HCT116 (cell line): ENCODE measurements around the gene EXOC4. TPM values are rescaled to one million over a fixed set of nuclear protein-coding genes. Genes with fewer than 3 reads are reported as not detected.
"Not testable (repeated sequence)": the region's sequence is repeated elsewhere in the genome, so short reads cannot be mapped to it uniquely, and the experiment has no call there.

Experiments
- ATAC-seq: fragments of 200-7000 bp; cut with Tn5 transposase; 2 replicates; pipeline ENCODE4 v1.9.1; 2020; ENCODE audit warnings: mild to moderate bottlenecking, moderate library complexity
- BruUV-seq: library from RNA; stranded (reverse); fragments of 400-500 nt; replicated peaks from 2 replicates; lab custom pipeline; 2021; lab: Mats Ljungman, UMichigan
- CTCF ChIA-PET: fragments of 300-600 bp; sonication (Branson Sonifier 250); formaldehyde crosslinking; loops from one replicate; lab custom pipeline; 2021; ENCODE audit warnings: antibody characterized with exemption; lab: Charles Lee
- POLR2A ChIA-PET: fragments of 300-600, 350-600 bp; sonication (Branson Sonifier 250); formaldehyde crosslinking; loops from one replicate; lab custom pipeline; 2021; ENCODE audit warnings: antibody characterized with exemption; lab: Charles Lee
- RAD21 ChIA-PET, 2 experiments: fragments of 300-600 bp; sonication (Branson Sonifier 250); formaldehyde crosslinking; loops; one replicate each; lab custom pipeline; 2023; ENCODE audit warnings: low total read pairs in 2 of 2; ENCODE audit not compliant: uncharacterized antibody in 2 of 2, unreplicated experiment in 2 of 2, low non-redundant PET in 1 of 2; lab: Charles Lee
- DNase-seq: peaks from one replicate; pipeline ENCODE4 v3.0.0-alpha.2; 2010; ENCODE audit warnings: low read depth, low spot score
- H2AFZ ChIP-seq: fragments of 200-600 bp; shearing (Covaris generic), sonication (generic); 2 replicates; pipeline ENCODE4 v1.6.1; 2017; ENCODE audit warnings: low read depth, mixed run types, mixed read lengths, antibody characterized with exemption, low read length; ENCODE audit not compliant: poor library complexity, severe bottlenecking
- H3K27ac ChIP-seq: 2 replicates; pipeline ENCODE4 v1.5.1; 2012; ENCODE audit warnings: low read depth, low read length
- H3K27me3 ChIP-seq: fragments of 200-600 bp; sonication (generic); 2 replicates; pipeline ENCODE4 v1.6.1; 2016; ENCODE audit warnings: mixed run types, low read length, mixed read lengths; ENCODE audit not compliant: insufficient read depth
- H3K36me3 ChIP-seq, 2 experiments: fragments of 200-500 bp in 1 of 2; fragments of 200-600 bp in 1 of 2; sonication (Bioruptor generic) in 1 of 2; sonication (generic) in 1 of 2; 2 replicates each; pipeline versions ENCODE4 v1.5.1 to v1.6.1; 2014 to 2016; ENCODE audit warnings: low read length in 2 of 2, inconsistent platforms in 1 of 2, mixed read lengths in 1 of 2, mixed run types in 1 of 2; ENCODE audit not compliant: insufficient read depth in 2 of 2, control insufficient read depth in 1 of 2
- H3K4me1 ChIP-seq, 2 experiments: fragments of 200-600 bp in 1 of 2; sonication (generic) in 1 of 2; 2 replicates each; pipeline versions ENCODE4 v1.5.1 to v1.6.1; 2012 to 2017; ENCODE audit warnings: low read length in 2 of 2, inconsistent platforms in 1 of 2, mild to moderate bottlenecking in 1 of 2, mixed read lengths in 1 of 2, mixed run types in 1 of 2, moderate library complexity in 1 of 2; ENCODE audit not compliant: insufficient read depth in 2 of 2, control insufficient read depth in 1 of 2
- H3K4me2 ChIP-seq: fragments of 200-600 bp; sonication (generic); 2 replicates; pipeline ENCODE4 v1.6.1; 2017; ENCODE audit warnings: mixed run types, low read length, mixed read lengths
- H3K4me3 ChIP-seq, 2 experiments: fragments of 200-600 bp in 1 of 2; sonication (generic) in 1 of 2; replicated peaks in 1 of 2; 2 replicates each; pipeline ENCODE4 v1.5.1; 2011 to 2016; ENCODE audit warnings: low read length in 2 of 2, control low read depth in 1 of 2, low read depth in 1 of 2, mild to moderate bottlenecking in 1 of 2, mixed read lengths in 1 of 2, mixed run types in 1 of 2
- H3K79me2 ChIP-seq: fragments of 200-600 bp; sonication (generic); 2 replicates; pipeline ENCODE4 v1.6.1; 2017; ENCODE audit warnings: mild to moderate bottlenecking, mixed run types, low read length, moderate library complexity, mixed read lengths; ENCODE audit not compliant: insufficient read depth
- H3K9ac ChIP-seq: fragments of 200-600 bp; sonication (generic); 2 replicates; pipeline ENCODE4 v1.6.1; 2016; ENCODE audit warnings: low read length, mixed read lengths
- H3K9me2 ChIP-seq: fragments of 200-600 bp; sonication (generic), shearing (Covaris generic); 2 replicates; pipeline ENCODE4 v1.6.1; 2017; ENCODE audit warnings: mixed run types, mild to moderate bottlenecking, moderate library complexity; ENCODE audit not compliant: insufficient read depth
- H3K9me3 ChIP-seq, 2 experiments: fragments of 200-500 bp in 1 of 2; fragments of 200-600 bp in 1 of 2; sonication (Bioruptor generic) in 1 of 2; sonication (generic) in 1 of 2; 2 replicates each; pipeline ENCODE4 v1.6.1; 2014 to 2017; ENCODE audit warnings: low read length in 2 of 2, mixed read lengths in 2 of 2, inconsistent platforms in 1 of 2, low read depth in 1 of 2, mild to moderate bottlenecking in 1 of 2, mixed run types in 1 of 2, moderate library complexity in 1 of 2; ENCODE audit not compliant: control insufficient read depth in 1 of 2, insufficient read depth in 1 of 2
- H4K20me1 ChIP-seq: fragments of 200-600 bp; sonication (generic), shearing (Covaris generic); 2 replicates; pipeline ENCODE4 v1.6.1; 2017; ENCODE audit warnings: mixed run types, mild to moderate bottlenecking, moderate library complexity; ENCODE audit not compliant: insufficient read depth
- CTCF ChIP-seq, 3 experiments: fragments of 200-600 bp in 1 of 3; sonication (generic) in 1 of 3; IDR thresholded peaks in 2 of 3; conservative IDR thresholded peaks in 1 of 3; 2 replicates each; pipeline ENCODE4 v1.5.1; 2012 to 2017; ENCODE audit warnings: low read depth in 2 of 3, low read length in 2 of 3, antibody characterized with exemption in 1 of 3, borderline replicate concordance in 1 of 3, control low read depth in 1 of 3, mild to moderate bottlenecking in 1 of 3, mixed read lengths in 1 of 3, mixed run types in 1 of 3, moderate library complexity in 1 of 3; ENCODE audit not compliant: insufficient read depth in 1 of 3
- ELF1 ChIP-seq: IDR thresholded peaks from 2 replicates; pipeline ENCODE4 v1.6.1; 2012; ENCODE audit warnings: low read depth, borderline replicate concordance
- RAD21 ChIP-seq: IDR thresholded peaks from 2 replicates; pipeline ENCODE4 v1.6.1; 2012; ENCODE audit warnings: low read depth, mild to moderate bottlenecking
- SRF ChIP-seq: IDR thresholded peaks from 2 replicates; pipeline ENCODE4 v1.6.1; 2012; ENCODE audit warnings: low read depth
- TCF7L2 ChIP-seq: IDR thresholded peaks from 2 replicates; pipeline ENCODE4 v1.7.0; 2011; ENCODE audit warnings: borderline replicate concordance, inconsistent platforms; ENCODE audit not compliant: insufficient read depth, insufficient read length; ENCODE audit errors: extremely low read depth
- intact Hi-C: fragments of 100-400 bp; cut with micrococcal nuclease; formaldehyde crosslinking; loops from 2 replicates; pipeline ENCODE4 v1.10.0; 2022
- total RNA-seq: library from RNA; stranded (reverse); gene quantifications from one replicate; pipeline ENCODE4 v1.2.1, GENCODE V29; 2021; ENCODE audit not compliant: unreplicated experiment

EXOC4 gene
- total RNA-seq, 1 experiment from 2014 or later, result 40.3 TPM

DNA sequence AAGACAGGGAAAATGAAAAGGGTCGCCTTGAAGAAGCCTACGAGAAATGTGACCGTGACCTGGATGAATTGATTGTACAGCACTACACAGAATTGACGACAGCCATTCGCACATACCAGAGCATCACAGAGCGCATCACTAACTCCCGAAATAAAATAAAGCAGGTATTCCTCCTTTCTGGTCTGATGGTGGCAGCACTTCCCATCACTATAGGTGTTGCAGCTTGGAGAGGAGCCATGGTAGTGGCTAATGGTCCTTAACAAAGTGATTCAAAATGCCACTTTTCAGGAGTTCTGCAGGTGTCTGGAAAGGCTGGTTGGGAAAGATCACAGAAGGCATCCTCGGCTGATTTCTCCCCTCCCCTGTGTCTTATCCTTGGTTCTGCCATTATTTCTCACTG lies 22.1 kb downstream of the EXOC4 start:
- Histone ChIP-seq H3K27me3 (no peaks in the 10 kb centered on the region), H3K79me2 (peaks cover 16% of the 10 kb centered on the region; the same call in 1 of the 2 replicates), H3K9me3 (no peaks in the 10 kb centered on the region), H2AFZ (no peak overlapping the region), H3K4me2 (no peak overlapping the region), H3K4me1 (no peaks in the 10 kb centered on the region), H3K27ac (no peak overlapping the region), H3K4me3 (no peak overlapping the region), H4K20me1 (no peaks in the 10 kb centered on the region), H3K36me3 (peaks cover 0 to 3% of the 10 kb centered on the region in 2 experiments; a peak in 1 of 4 replicates), H3K9me2 (no peaks in the 10 kb centered on the region), H3K9ac (no peak overlapping the region)
- RAD21 ChIA-PET, result no interaction called here
- POLR2A ChIA-PET, result no interaction called here
- CTCF ChIA-PET, result no interaction called here
- ATAC-seq (peak; percentile 77), DNase-seq (no peak)
- BruUV-seq, result no TSS peak
- intact Hi-C loops, result no loop called here
- TF ChIP-seq SRF, result no peak
- peak in 1 of 3 experiments; percentile 39; a peak in 2 of 6 replicates for TF ChIP-seq CTCF (IDR thresholded peaks at IDR 0.05 in 2 of 3, conservative IDR thresholded peaks at IDR 0.05 in 1 of 3; ENCODE audit: borderline replicate concordance in 1 of 3, insufficient read depth in 1 of 3, low read depth in 2 of 3, low read length in 2 of 3)
- peak; percentile 43 for TF ChIP-seq RAD21

- ATAC-seq (no peak), DNase-seq (no peak)
- ChIA-PET CTCF (no interaction called here), RAD21 (no interaction called here), POLR2A (no interaction called here)
- no TSS peak for BruUV-seq
- H3K4me1 ChIP-seq, result no peaks in the 10 kb centered on the region
- H3K27ac ChIP-seq, result no peak overlapping the region
- no peaks in the 10 kb centered on the region for H3K9me3 ChIP-seq
- no peak overlapping the region for H2AFZ ChIP-seq
- H3K4me3 ChIP-seq, result no peak overlapping the region
- TF ChIP-seq ELF1 (no peak), TCF7L2 (no peak)
- intact Hi-C loops, result no loop called here
- H3K36me3 ChIP-seq, result peaks cover 0 to 3% of the 10 kb centered on the region in 2 experiments; a peak in 1 of 4 replicates
- H3K9me2 ChIP-seq, result no peaks in the 10 kb centered on the region
- H3K27me3 ChIP-seq, result no peaks in the 10 kb centered on the region
- H3K4me2 ChIP-seq, result no peak overlapping the region
- H4K20me1 ChIP-seq, result no peaks in the 10 kb centered on the region
- H3K9ac ChIP-seq, result no peak overlapping the region
- H3K79me2 ChIP-seq, result peaks cover 12% of the 10 kb centered on the region; the same call in 1 of the 2 replicates
Observed at GRCh38 chr7:133275446-133276095, 22.7 kb downstream of the EXOC4 start.

GRCh38 chr7:133278975-133279374 lies 26.1 kb downstream of the EXOC4 start:
- ATAC-seq, H3K27me3 ChIP-seq, H3K9ac ChIP-seq, intact Hi-C loops, BruUV-seq, H3K36me3 ChIP-seq, H3K4me1 ChIP-seq, H2AFZ ChIP-seq, H3K9me3 ChIP-seq, POLR2A ChIA-PET, CTCF ChIA-PET, H3K79me2 ChIP-seq, RAD21 ChIA-PET, H3K4me3 ChIP-seq, DNase-seq, H4K20me1 ChIP-seq, H3K9me2 ChIP-seq, H3K4me2 ChIP-seq, H3K27ac ChIP-seq: not testable (repeated sequence)
